GM18502 (cell line): ENCODE results near the gene EYA4.
A peak's percentile ranks its signal among the peaks of the same experiment; 100 is the strongest.

Source experiments
- ATAC-seq: cut with Tn5 transposase; IDR thresholded peaks from one replicate; pipeline ENCODE4 v1.9.1; 2021; ENCODE audit warnings: mild to moderate bottlenecking; ENCODE audit not compliant: unreplicated experiment, poor library complexity

Gene EYA4

GRCh38 chr6:133277900-133278545, 36.9 kb downstream of the EYA4 start:
- no peak for ATAC-seq

GRCh38 chr6:133286765-133287164, 45.6 kb downstream of the EYA4 start:
- peak; percentile 53 for ATAC-seq

GRCh38 chr6:133288662-133289061, 47.5 kb downstream of the EYA4 start:
- no peak for ATAC-seq

GRCh38 chr6:133289733-133290306, 48.7 kb downstream of the EYA4 start:
- ATAC-seq: no peak

- ATAC-seq: no peak
These were observed 49.8 kb downstream of the EYA4 start for GRCh38 chr6:133290930-133291329.

GRCh38 chr6:133291671-133292070, 50.5 kb downstream of the EYA4 start:
- ATAC-seq: no peak

- no peak for ATAC-seq
These were observed 56.5 kb downstream of the EYA4 start for GRCh38 chr6:133297657-133298056.

- ATAC-seq: no peak
These were observed 57.2 kb downstream of the EYA4 start for GRCh38 chr6:133298335-133298734.

- ATAC-seq: no peak
These were observed 57.6 kb downstream of the EYA4 start for GRCh38 chr6:133298801-133299200.

GRCh38 chr6:133300896-133301295, 59.7 kb downstream of the EYA4 start:
- no peak for ATAC-seq

- ATAC-seq: no peak
These were observed 60.7 kb downstream of the EYA4 start for GRCh38 chr6:133301835-133302234.

- no peak for ATAC-seq
These were observed 65.8 kb downstream of the EYA4 start for GRCh38 chr6:133306931-133307330.

- no peak for ATAC-seq
These were observed 68.4 kb downstream of the EYA4 start for GRCh38 chr6:133309579-133309978.

GRCh38 chr6:133312006-133312405, 70.8 kb downstream of the EYA4 start:
- no peak for ATAC-seq

- ATAC-seq: no peak
These were observed 71.9 kb downstream of the EYA4 start for GRCh38 chr6:133313068-133313467.

- ATAC-seq: no peak
These were observed 73.8 kb downstream of the EYA4 start for GRCh38 chr6:133314947-133315346.

- ATAC-seq: no peak
These were observed 74.7 kb downstream of the EYA4 start for GRCh38 chr6:133315811-133316210.

- ATAC-seq: no peak
These were observed 76.5 kb downstream of the EYA4 start for GRCh38 chr6:133317704-133318103.

- ATAC-seq: no peak
These were observed 85.4 kb downstream of the EYA4 start for GRCh38 chr6:133326584-133326983.

GRCh38 chr6:133333852-133334251, 92.7 kb downstream of the EYA4 start:
- no peak for ATAC-seq

GRCh38 chr6:133337308-133337707, 96.2 kb downstream of the EYA4 start:
- no peak for ATAC-seq
